ENCODE measurements around the gene TEAD1. TPM values are rescaled to one million over a fixed set of nuclear protein-coding genes. Genes with fewer than 3 reads are reported as not detected.

Gene TEAD1
- total RNA-seq, 1 donor from 2014 or later = 20.0 TPM

GRCh38 chr11:12762278-12762677 lies 88.1 kb downstream of the TEAD1 start:
- DNase-seq (ENCODE audit: low read depth, low spot score) = no peak

- DNase-seq (ENCODE audit: low read depth, low spot score) = no peak
Measured at GRCh38 chr11:12762696-12763324, 88.6 kb downstream of the TEAD1 start.

DNA sequence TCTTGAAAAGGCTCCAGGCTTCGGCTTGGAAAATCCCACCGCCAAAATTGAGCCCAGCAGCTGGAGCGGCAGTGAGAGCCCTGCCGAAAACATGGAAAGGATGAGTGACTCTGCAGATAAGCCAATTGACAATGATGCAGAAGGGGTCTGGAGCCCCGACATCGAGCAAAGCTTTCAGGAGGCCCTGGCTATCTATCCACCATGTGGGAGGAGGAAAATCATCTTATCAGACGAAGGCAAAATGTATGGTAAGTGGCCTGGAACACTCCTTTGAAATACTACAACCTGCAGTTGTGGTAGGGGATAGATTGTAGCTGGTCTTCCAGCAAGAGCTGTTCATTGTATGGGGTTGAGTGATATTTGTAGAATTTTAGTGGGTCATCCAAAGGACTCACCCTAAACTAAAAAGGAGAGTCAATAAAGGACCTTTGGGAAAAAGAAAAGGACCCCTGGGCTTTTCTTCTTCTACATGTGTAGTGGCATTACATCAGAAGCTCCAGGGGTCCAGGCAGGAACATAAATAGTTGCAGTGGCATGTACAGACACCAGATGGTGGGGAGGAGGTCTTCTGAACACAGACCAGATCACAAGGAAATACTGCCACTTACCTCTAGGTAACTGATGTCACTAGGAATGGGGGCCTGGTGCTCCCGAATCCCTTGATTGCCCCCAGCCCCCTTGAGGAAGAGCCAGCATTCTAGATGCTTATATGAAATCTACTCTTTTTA lies 90.1 kb downstream of the TEAD1 start:
- no peak for DNase-seq (ENCODE audit: low read depth, low spot score)

DNA sequence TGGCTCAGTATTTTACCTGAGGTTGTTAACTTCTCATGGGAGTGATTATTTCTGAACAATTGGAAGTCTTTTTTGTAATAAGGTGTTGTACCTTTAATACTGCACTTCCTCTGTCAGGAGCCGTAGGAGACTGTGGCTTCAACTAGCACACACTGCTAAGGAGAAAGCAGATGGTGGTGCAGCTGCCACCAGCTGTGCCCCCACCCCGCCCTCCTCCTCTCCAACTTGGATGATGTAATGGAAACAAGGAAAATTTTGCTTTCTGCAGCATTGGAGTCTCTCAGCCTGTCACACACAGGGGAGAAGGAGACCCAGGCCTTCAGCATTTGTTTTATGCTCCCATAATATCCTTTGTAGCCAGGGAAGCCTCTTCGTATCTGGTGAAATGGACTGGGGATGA lies 91.2 kb downstream of the TEAD1 start:
- no peak for DNase-seq (ENCODE audit: low read depth, low spot score)

DNA sequence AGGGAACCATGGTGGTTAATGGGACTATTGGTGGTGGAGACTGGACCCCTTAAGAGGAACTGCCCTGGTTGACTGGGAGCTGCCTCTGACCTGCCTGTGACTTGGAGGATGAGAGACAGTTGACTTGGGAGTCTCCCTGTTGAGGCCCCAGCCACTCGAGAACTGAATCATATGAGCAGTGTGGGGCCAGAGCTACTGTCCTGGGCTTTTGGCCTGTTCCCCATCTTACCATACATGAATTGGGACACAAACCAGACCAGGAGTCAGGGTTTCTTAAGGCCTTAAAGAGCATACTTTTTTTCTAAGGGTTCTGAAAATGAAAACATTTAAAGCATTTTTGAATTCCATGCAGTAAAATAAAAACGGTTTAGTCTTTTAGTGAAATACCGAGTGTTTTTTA lies 92.8 kb downstream of the TEAD1 start:
- no peak for DNase-seq (ENCODE audit: low read depth, low spot score)

- no peak for DNase-seq (ENCODE audit: low read depth, low spot score)
Measured at GRCh38 chr11:12767577-12767976, 93.4 kb downstream of the TEAD1 start.

GRCh38 chr11:12768726-12769673 lies 94.8 kb downstream of the TEAD1 start:
- DNase-seq (ENCODE audit: low read depth, low spot score) = no peak

GRCh38 chr11:12769834-12770345 lies 95.7 kb downstream of the TEAD1 start:
- peak; percentile 44 for DNase-seq (ENCODE audit: low read depth, low spot score)

- no peak for DNase-seq (ENCODE audit: low read depth, low spot score)
Measured at GRCh38 chr11:12770435-12770834, 96.2 kb downstream of the TEAD1 start.

GRCh38 chr11:12770966-12771597 lies 96.9 kb downstream of the TEAD1 start:
- DNase-seq (ENCODE audit: low read depth, low spot score) = no peak

- no peak for DNase-seq (ENCODE audit: low read depth, low spot score)
Measured at GRCh38 chr11:12771875-12772274, 97.7 kb downstream of the TEAD1 start.

GRCh38 chr11:12772324-12772723 lies 98.1 kb downstream of the TEAD1 start:
- no peak for DNase-seq (ENCODE audit: low read depth, low spot score)

- DNase-seq (ENCODE audit: low read depth, low spot score) = no peak
Measured at GRCh38 chr11:12773591-12773990, 99.4 kb downstream of the TEAD1 start.

DNA sequence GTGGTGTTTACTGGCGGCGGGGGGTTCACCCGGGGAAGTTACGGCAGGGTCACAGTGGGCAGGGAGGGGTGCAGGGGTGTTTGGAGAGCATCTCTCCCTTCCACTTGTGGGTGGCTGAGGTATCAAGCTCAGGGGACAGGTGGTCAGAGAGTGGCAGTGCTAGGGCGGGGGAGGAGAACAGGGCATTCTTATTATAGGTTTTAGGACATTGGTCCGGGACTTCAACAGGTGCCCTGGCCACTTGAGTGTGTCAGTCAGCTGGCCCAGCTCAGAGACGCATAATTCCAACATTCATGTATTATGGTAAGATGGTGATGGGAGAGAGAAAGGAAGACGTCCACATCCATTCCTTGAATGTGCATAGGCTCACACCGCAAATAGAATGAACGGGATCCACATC lies 101.7 kb downstream of the TEAD1 start:
- DNase-seq (ENCODE audit: low read depth, low spot score) = no peak

GRCh38 chr11:12777208-12777874 lies 103.1 kb downstream of the TEAD1 start:
- DNase-seq (ENCODE audit: low read depth, low spot score) = no peak

GRCh38 chr11:12778240-12778905 lies 104.2 kb downstream of the TEAD1 start:
- no peak for DNase-seq (ENCODE audit: low read depth, low spot score)

DNA sequence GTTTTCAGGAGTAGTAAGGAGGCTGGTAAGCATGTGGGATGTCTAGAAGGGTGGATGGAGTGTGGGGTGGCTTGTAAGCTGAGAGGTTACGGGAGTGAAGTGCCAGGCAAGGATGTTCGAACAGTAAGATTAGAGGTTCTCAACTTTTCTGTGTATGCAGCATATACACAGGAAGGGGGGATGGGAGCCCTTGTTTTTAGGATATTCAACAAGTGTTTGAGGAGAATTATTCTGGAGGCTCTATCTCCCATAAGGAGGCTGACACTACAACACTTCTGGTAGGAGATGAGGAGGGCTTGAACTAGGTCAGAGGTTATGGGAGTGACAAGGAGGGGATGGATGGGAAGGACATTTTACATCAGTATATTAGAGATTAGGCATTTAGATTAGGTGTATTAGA lies 109.5 kb downstream of the TEAD1 start:
- DNase-seq (ENCODE audit: low read depth, low spot score) = no peak

DNA sequence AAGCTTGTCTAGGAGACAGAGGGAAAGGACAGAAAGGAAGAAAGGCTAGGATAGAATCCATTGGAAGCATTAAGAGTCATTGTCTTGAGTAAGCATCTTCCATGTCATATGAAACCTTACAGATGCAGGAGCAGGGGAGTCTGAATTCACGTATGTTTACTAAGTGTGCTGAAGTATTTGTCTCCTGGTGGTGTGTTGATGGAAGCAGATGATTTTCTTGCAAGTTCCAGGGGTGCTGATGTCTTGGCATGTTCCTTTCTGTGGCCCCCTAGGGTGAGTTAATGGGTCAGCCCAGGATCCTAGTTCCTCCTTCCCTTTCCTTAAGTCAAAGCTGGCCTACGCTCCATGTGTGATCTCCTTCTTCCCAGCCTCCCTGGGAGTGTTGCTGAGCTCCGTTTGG lies 110.2 kb downstream of the TEAD1 start:
- no peak for DNase-seq (ENCODE audit: low read depth, low spot score)

DNA sequence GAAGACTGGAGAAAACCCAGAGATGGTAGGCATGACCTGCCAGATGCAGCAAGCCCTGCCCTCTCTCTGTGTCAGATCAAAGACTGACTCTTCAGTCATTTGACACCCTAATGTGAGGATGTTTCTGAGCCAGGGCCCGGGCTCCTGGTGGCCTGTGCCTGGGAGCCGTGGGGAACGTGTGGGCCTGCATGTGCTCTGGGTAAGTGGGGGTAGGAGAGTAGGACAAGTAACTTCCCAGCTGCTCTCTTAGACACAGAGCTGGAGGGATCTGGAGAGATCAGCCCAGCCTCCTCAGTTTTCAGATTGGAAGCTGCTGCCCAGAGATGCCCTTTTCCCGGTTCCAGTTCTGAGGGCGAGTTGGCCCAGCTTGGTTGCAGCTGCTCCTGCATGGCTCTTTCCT lies 110.8 kb downstream of the TEAD1 start:
- no peak for DNase-seq (ENCODE audit: low read depth, low spot score)

GRCh38 chr11:12785901-12786300 lies 111.7 kb downstream of the TEAD1 start:
- DNase-seq (ENCODE audit: low read depth, low spot score) = no peak
